Suprapubic skin (tissue), 4 donors: ENCODE data around the gene LRRTM4. TPM values are rescaled to one million over a fixed set of nuclear protein-coding genes. Genes with fewer than 3 reads are reported as not detected.
"Not testable (repeated sequence)": the region's sequence is repeated elsewhere in the genome, so short reads cannot be mapped to it uniquely, and the experiment has no call there.

ENCODE experiments used
- DNase-seq, 2 donors: peaks; one replicate each; pipeline ENCODE4 v3.0.0-alpha.2; 2019; ENCODE audit warnings: low spot score in 2 of 2
- H3K27ac ChIP-seq: fragments of 200-600 bp; sonication (generic); one replicate; pipeline ENCODE4 v1.5.1; 2019
- H3K27me3 ChIP-seq: fragments of 200-600 bp; sonication (generic); one replicate; pipeline ENCODE4 v1.5.1; 2019
- H3K36me3 ChIP-seq: fragments of 200-600 bp; sonication (generic); one replicate; pipeline ENCODE4 v1.5.1; 2019
- H3K4me1 ChIP-seq: fragments of 200-600 bp; sonication (generic); one replicate; pipeline ENCODE4 v1.5.1; 2019
- H3K4me3 ChIP-seq: fragments of 200-600 bp; sonication (generic); one replicate; pipeline ENCODE4 v1.5.1; 2019; ENCODE audit warnings: mild to moderate bottlenecking
- H3K9me3 ChIP-seq: fragments of 200-600 bp; sonication (generic); one replicate; pipeline ENCODE4 v1.5.1; 2019
- EP300 ChIP-seq: sonication (generic); formaldehyde crosslinking; IDR thresholded peaks from one replicate; pipeline ENCODE4 v1.6.1; 2017; ENCODE audit warnings: antibody characterized with exemption
- POLR2A ChIP-seq, 2 donors: fragments of 450-650 bp; IDR thresholded peaks; one replicate each; pipeline ENCODE4 v1.6.1; 2017; ENCODE audit warnings: antibody characterized with exemption in 2 of 2, mild to moderate bottlenecking in 2 of 2, moderate library complexity in 2 of 2
- POLR2AphosphoS5 ChIP-seq, 3 donors: sonication (generic); formaldehyde crosslinking; IDR thresholded peaks; one replicate each; pipeline ENCODE4 v1.6.1; 2017; ENCODE audit warnings: antibody characterized with exemption in 3 of 3
- WGBS: methylation state at CpG from one replicate; pipeline ENCODE4 v1.1.5; 2018; 5-methylcytosine and 5-hydroxymethylcytosine counted together
- total RNA-seq, 4 donors: library from RNA; depleted of rRNA; stranded (reverse); fragments of >200 nt; gene quantifications; one replicate each; pipeline ENCODE4 v1.1.0, GENCODE V29; 2016
- TF ChIP-seq, protein P1 (sequence below), 2 donors: fragments of 200-600 bp in 1 of 2; fragments of 450-650 bp in 1 of 2; sonication (generic) in 1 of 2; IDR thresholded peaks; one replicate each; pipeline ENCODE4 v1.5.1; 2016 to 2019; ENCODE audit warnings: antibody characterized with exemption in 2 of 2, mild to moderate bottlenecking in 1 of 2, moderate library complexity in 1 of 2

The LRRTM4 gene
- total RNA-seq, 4 donors from 2014 or later = not detected

DNA sequence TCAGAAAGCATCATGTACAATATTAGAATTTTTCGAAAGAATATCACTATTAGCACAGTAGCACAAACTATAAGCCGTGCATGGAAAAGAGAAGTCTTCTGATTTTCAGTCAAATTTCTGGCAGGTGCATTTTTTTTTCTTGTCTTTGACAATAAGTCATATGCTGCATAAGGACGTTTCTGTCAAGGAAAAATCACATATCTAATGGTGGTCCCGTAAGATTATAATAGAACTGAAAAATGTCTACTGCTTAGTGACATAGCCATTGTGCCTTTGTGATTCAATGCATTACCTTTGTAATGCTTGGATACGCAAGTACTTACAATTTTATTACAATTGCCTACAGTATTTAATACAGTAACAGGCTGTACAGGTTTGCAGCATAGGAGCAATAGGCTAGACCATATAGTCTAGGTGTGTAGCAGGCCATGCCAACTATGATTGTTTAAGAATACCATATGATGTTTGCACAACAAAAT, 329.3 kb downstream of the LRRTM4 start:
- Histone ChIP-seq H3K27me3 (no peaks in the 10 kb centered on the region), H3K36me3 (no peaks in the 10 kb centered on the region), H3K27ac (no peak overlapping the region), H3K9me3 (no peaks in the 10 kb centered on the region), H3K4me3 (no peak overlapping the region), H3K4me1 (no peaks in the 10 kb centered on the region)
- no peak for DNase-seq
- 86% methylated on average over 5 of the region's 5 CpGs for WGBS
- TF ChIP-seq POLR2AphosphoS5 (IDR thresholded peaks at IDR 0.05) = no peak
- no peak for TF ChIP-seq EP300
- no peak for TF ChIP-seq POLR2A (IDR thresholded peaks at IDR 0.05)
- TF ChIP-seq, protein P1, sequence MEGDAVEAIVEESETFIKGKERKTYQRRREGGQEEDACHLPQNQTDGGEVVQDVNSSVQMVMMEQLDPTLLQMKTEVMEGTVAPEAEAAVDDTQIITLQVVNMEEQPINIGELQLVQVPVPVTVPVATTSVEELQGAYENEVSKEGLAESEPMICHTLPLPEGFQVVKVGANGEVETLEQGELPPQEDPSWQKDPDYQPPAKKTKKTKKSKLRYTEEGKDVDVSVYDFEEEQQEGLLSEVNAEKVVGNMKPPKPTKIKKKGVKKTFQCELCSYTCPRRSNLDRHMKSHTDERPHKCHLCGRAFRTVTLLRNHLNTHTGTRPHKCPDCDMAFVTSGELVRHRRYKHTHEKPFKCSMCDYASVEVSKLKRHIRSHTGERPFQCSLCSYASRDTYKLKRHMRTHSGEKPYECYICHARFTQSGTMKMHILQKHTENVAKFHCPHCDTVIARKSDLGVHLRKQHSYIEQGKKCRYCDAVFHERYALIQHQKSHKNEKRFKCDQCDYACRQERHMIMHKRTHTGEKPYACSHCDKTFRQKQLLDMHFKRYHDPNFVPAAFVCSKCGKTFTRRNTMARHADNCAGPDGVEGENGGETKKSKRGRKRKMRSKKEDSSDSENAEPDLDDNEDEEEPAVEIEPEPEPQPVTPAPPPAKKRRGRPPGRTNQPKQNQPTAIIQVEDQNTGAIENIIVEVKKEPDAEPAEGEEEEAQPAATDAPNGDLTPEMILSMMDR (IDR thresholded peaks at IDR 0.05) = no peak

DNA sequence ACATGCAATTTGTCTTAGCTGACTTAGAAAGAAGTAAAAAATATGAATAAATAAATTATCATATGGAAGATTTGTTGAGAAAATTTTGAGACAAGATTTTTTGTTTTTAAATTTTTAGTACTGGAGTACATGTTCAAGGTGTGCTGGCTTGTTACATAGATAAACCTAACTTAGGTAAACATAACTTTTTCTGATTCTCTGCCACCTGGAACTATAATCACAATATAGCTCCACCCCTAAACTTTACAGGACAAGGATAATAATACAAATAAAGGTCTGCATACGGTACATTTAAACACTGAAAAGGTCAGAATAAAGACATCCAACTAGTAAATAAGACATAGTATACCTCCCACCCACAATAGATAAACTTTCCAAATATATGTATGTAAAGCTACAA, 330.5 kb downstream of the LRRTM4 start:
- TF ChIP-seq POLR2A (IDR thresholded peaks at IDR 0.05) = no peak
- TF ChIP-seq, protein P1 (IDR thresholded peaks at IDR 0.05) = no peak
- TF ChIP-seq EP300 = no peak
- no peak for TF ChIP-seq POLR2AphosphoS5 (IDR thresholded peaks at IDR 0.05)
- Histone ChIP-seq H3K36me3 (no peaks in the 10 kb centered on the region), H3K27me3 (no peaks in the 10 kb centered on the region), H3K9me3 (no peaks in the 10 kb centered on the region), H3K27ac (no peak overlapping the region), H3K4me1 (no peaks in the 10 kb centered on the region), H3K4me3 (no peak overlapping the region)
- no peak for DNase-seq
- 0% methylated on average over 1 of the region's 1 CpG for WGBS

DNA sequence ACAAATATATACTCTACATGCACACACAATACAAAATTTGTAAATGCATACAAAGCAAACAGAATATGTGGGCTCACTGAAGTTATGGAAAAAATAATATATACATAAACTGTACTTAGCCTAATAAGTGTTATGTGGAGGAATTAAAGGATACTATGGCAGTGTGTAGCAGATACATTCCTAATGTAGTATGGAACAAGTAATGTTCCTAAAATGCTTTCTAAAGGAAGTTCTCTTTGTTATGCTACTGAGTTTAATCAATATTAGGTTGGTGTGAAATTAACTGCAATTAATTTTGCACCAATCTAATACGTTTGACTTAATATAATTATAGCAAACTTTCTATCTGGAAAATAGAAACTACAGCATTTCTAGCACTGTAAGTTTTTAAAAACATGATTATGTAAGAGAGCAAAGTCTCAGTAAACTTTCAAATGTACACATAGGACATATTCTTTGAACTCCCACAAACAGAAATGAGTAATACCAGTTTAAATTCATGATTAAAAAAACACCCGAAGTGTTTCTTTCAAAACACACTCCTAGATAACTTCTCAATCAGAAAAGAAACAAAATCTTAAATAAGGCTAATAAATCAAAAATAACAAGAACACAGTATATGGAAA, 331.3 kb downstream of the LRRTM4 start:
- no peaks in the 10 kb centered on the region for H3K4me1 ChIP-seq
- H3K4me3 ChIP-seq = no peak overlapping the region
- WGBS = 70% methylated on average over 2 of the region's 2 CpGs
- H3K27ac ChIP-seq = no peak overlapping the region
- DNase-seq = no peak
- TF ChIP-seq EP300 (no peak), POLR2AphosphoS5 (IDR thresholded peaks at IDR 0.05) (no peak), POLR2A (IDR thresholded peaks at IDR 0.05) (no peak)
- TF ChIP-seq, protein P1 (IDR thresholded peaks at IDR 0.05) = no peak
- no peaks in the 10 kb centered on the region for H3K36me3 ChIP-seq
- no peaks in the 10 kb centered on the region for H3K9me3 ChIP-seq
- H3K27me3 ChIP-seq = no peaks in the 10 kb centered on the region

DNA sequence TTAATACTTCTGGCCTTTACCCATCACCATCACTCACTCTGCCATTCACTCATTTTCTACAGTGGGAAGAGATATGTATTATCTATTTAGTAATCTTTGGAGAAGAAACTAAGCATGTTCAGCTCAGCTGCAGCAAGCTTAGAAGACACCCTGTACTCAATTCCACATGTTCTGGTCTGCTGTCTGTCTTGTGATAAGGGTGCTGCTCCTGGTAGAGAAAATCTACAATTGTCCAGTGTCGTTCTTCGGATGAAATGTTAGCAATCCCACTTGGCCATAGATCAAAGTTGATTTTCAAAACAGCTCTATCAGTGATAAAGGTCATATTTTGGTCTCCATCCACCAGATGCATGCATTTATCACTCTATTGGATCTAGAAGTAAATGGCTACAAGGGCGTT, 337.1 kb downstream of the LRRTM4 start:
- Histone ChIP-seq H3K27me3 (no peaks in the 10 kb centered on the region), H3K9me3 (no peaks in the 10 kb centered on the region), H3K27ac (no peak overlapping the region), H3K36me3 (no peaks in the 10 kb centered on the region), H3K4me3 (no peak overlapping the region), H3K4me1 (no peaks in the 10 kb centered on the region)
- WGBS = 61% methylated on average over 3 of the region's 3 CpGs
- DNase-seq = no peak
- no peak for TF ChIP-seq POLR2AphosphoS5 (IDR thresholded peaks at IDR 0.05)
- no peak for TF ChIP-seq POLR2A (IDR thresholded peaks at IDR 0.05)
- TF ChIP-seq EP300 = no peak
- TF ChIP-seq, protein P1 (IDR thresholded peaks at IDR 0.05) = no peak

DNA sequence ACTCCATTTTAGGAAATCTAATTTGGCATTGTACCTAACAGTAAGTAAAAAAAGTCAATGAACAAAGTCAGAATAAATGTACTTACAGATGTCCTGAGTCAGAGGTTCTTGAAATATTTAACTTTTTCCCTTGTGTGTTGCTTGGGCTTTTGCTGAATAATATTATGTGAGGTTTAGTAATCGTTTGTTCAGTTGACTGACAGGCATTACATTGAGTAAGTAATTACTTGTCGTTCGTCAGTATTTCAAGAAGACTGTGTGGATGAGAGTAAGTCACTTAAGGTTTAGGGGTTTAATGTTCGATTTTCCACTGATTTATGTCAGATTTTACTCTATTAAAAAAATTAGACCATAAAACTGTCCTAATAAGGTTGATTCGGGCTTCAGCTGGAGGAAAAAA, 342.9 kb downstream of the LRRTM4 start:
- Histone ChIP-seq H3K9me3 (no peaks in the 10 kb centered on the region), H3K27ac (no peak overlapping the region), H3K4me3 (no peak overlapping the region), H3K4me1 (no peaks in the 10 kb centered on the region), H3K27me3 (no peaks in the 10 kb centered on the region), H3K36me3 (no peaks in the 10 kb centered on the region)
- DNase-seq = no peak
- TF ChIP-seq, protein P1 (IDR thresholded peaks at IDR 0.05) = no peak
- TF ChIP-seq POLR2AphosphoS5 (IDR thresholded peaks at IDR 0.05) (no peak), EP300 (no peak)
- WGBS = 44% methylated on average over 5 of the region's 5 CpGs

DNA sequence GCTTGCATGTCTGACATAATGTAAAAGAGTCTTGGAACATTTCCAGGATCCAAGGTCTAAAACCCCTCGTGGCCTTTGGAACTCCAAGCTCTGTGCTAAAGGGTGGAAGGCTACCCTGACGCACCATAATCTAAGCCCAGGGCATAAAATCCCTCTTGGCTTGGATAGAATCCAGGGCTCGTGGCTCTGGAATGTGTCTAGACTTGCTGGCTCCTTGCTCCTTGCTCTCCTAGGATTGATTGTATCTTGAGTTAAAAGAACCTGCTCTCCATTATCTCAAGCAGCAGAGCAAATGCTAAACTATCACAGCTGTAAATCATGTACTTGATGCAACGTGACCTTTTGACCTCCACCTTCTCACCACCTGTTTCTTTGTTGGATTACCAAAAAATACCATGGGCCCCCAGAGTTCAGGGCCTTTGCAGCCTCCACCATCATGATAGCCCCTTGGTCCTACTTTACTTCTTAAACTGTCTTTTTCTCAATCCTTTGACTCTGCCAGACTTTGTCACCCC, 346.9 kb downstream of the LRRTM4 start:
- WGBS = 13% methylated on average over 4 of the region's 4 CpGs
- not testable (repeated sequence) for H3K27me3 ChIP-seq, H3K36me3 ChIP-seq, H3K4me3 ChIP-seq, H3K4me1 ChIP-seq, DNase-seq, H3K27ac ChIP-seq, H3K9me3 ChIP-seq
